OCI-LY7 (cell line): ENCODE measurements around the gene NTM. TPM values are rescaled to one million over a fixed set of nuclear protein-coding genes. Genes with fewer than 3 reads are reported as not detected.

Source experiments
- BruUV-seq: library from RNA; stranded (reverse); fragments of 400-500 nt; replicated peaks from 2 replicates; lab custom pipeline; 2021; lab: Mats Ljungman, UMichigan
- CTCF ChIA-PET: fragments of 300-600 bp; sonication (Branson Sonifier 250); formaldehyde crosslinking; loops from one replicate; lab custom pipeline; 2022; ENCODE audit warnings: antibody characterized with exemption; ENCODE audit not compliant: unreplicated experiment; lab: Charles Lee
- POLR2A ChIA-PET: fragments of 300-600 bp; sonication (Branson Sonifier 250); formaldehyde crosslinking; loops from one replicate; lab custom pipeline; 2022; ENCODE audit warnings: antibody characterized with exemption; lab: Charles Lee
- DNase-seq: peaks from one replicate; pipeline ENCODE4 v3.0.0-alpha.2; 2015; ENCODE audit warnings: low spot score
- H2AFZ ChIP-seq: fragments of 200-600 bp; sonication (generic), shearing (Covaris generic); 2 replicates; pipeline ENCODE4 v1.6.1; 2014; ENCODE audit warnings: mild to moderate bottlenecking, antibody characterized with exemption, low read length, moderate library complexity
- H3K27ac ChIP-seq: fragments of 200-600 bp; sonication (generic); 2 replicates; pipeline ENCODE4 v1.5.1; 2014; ENCODE audit warnings: mixed run types, low read depth, mild to moderate bottlenecking, moderate library complexity, low read length, inconsistent platforms; ENCODE audit not compliant: poor library complexity, severe bottlenecking
- H3K36me3 ChIP-seq: fragments of 200-600 bp; sonication (generic); 2 replicates; pipeline ENCODE4 v1.6.1; 2014; ENCODE audit warnings: mild to moderate bottlenecking, antibody characterized with exemption, low read length, moderate library complexity, mixed read lengths; ENCODE audit not compliant: insufficient read depth
- H3K4me1 ChIP-seq: fragments of 200-600 bp; sonication (generic); 2 replicates; pipeline ENCODE4 v1.5.1; 2014; ENCODE audit warnings: mild to moderate bottlenecking, low read length; ENCODE audit not compliant: insufficient read depth, poor library complexity, severe bottlenecking
- H3K4me2 ChIP-seq: fragments of 200-600 bp; sonication (generic); 2 replicates; pipeline ENCODE4 v1.6.1; 2014; ENCODE audit warnings: mild to moderate bottlenecking, low read length
- H3K4me3 ChIP-seq: fragments of 200-600 bp; sonication (generic); 2 replicates; pipeline ENCODE4 v1.5.1; 2014; ENCODE audit warnings: mild to moderate bottlenecking, low read depth, low read length; ENCODE audit not compliant: poor library complexity, severe bottlenecking
- H3K79me2 ChIP-seq: fragments of 200-600 bp; sonication (generic); 2 replicates; pipeline ENCODE4 v1.6.1; 2016; ENCODE audit warnings: low read depth, mild to moderate bottlenecking, low read length, moderate library complexity, mixed read lengths; ENCODE audit not compliant: insufficient read depth
- H3K9me2 ChIP-seq: fragments of 200-600 bp; sonication (generic); 2 replicates; pipeline ENCODE4 v1.6.1; 2016; ENCODE audit warnings: mild to moderate bottlenecking, low read length, mixed read lengths; ENCODE audit not compliant: insufficient read depth
- H3K9me3 ChIP-seq: fragments of 200-600 bp; sonication (generic); 2 replicates; pipeline ENCODE4 v1.6.1; 2014; ENCODE audit warnings: mild to moderate bottlenecking, mixed run types, low read length, mixed read lengths
- H4K20me1 ChIP-seq: fragments of 200-600 bp; sonication (generic); 2 replicates; pipeline ENCODE4 v1.6.1; 2014; ENCODE audit warnings: mild to moderate bottlenecking, antibody characterized with exemption, low read length, moderate library complexity, mixed read lengths; ENCODE audit not compliant: insufficient read depth
- CTCF ChIP-seq: fragments of 200-600 bp; sonication (generic); conservative IDR thresholded peaks from 2 replicates; pipeline ENCODE4 v1.5.1; 2014; ENCODE audit warnings: mild to moderate bottlenecking, antibody characterized with exemption, low read length, moderate library complexity, mixed read lengths
- EZH2phosphoT487 ChIP-seq: fragments of 200-600 bp; sonication (generic); IDR thresholded peaks from 2 replicates; pipeline ENCODE4 v1.6.1; 2018; ENCODE audit warnings: low read depth, borderline replicate concordance, mild to moderate bottlenecking, mixed run types, antibody characterized with exemption, low read length, moderate library complexity, mixed read lengths
- intact Hi-C: fragments of 100-400 bp; cut with micrococcal nuclease; formaldehyde crosslinking; loops from one replicate; pipeline ENCODE4 v1.10.0; 2022; ENCODE audit not compliant: unreplicated experiment
- total RNA-seq, 2 experiments: library from RNA; depleted of rRNA in 1 of 2; stranded (reverse); fragments of >200 nt in 1 of 2; shearing (Covaris generic) in 1 of 2; gene quantifications; 2 replicates each; pipeline ENCODE4 v1.2.3, GENCODE V29; 2014 to 2022

NTM gene
- total RNA-seq, 2 experiments from 2014 or later = not detected

- BruUV-seq = no TSS peak
- POLR2A ChIA-PET = interaction anchor here (1.3 to 1.6 kb wide), 3 partner anchors 10 to 39 kb away, joined by 3 to 4 read pairs (median 4); no protein-coding TSS in a partner anchor
- intact Hi-C loops = loop anchor here (10.0 kb wide), 1 partner anchor 464 kb away; the partner anchor contains the start of gene SNX19
- no peaks in the 10 kb centered on the region for H3K9me2 ChIP-seq
- H3K4me1 ChIP-seq = peaks cover 33% of the 10 kb centered on the region
- H2AFZ ChIP-seq = no peak overlapping the region
- CTCF ChIA-PET = interaction anchor here (0.8 kb wide), 1 partner anchor 314 kb away, joined by 4 read pairs; no protein-coding TSS in a partner anchor
- H3K9me3 ChIP-seq = no peaks in the 10 kb centered on the region
- no peaks in the 10 kb centered on the region for H4K20me1 ChIP-seq
- no peaks in the 10 kb centered on the region for H3K36me3 ChIP-seq
- DNase-seq = peak; percentile 77
- peak overlapping the region; percentile 50 for H3K4me2 ChIP-seq
- peak overlapping the region; percentile 56 for H3K27ac ChIP-seq
- H3K79me2 ChIP-seq = no peaks in the 10 kb centered on the region
- TF ChIP-seq CTCF (no peak), EZH2phosphoT487 (no peak)
- peak overlapping the region; percentile 12 for H3K4me3 ChIP-seq
Observed at GRCh38 chr11:131378931-131379330, 8.5 kb downstream of the NTM start.

GRCh38 chr11:131385763-131386390 lies 15.5 kb downstream of the NTM start:
- no TSS peak for BruUV-seq
- CTCF ChIA-PET = no interaction called here
- TF ChIP-seq EZH2phosphoT487 (no peak), CTCF (no peak)

GRCh38 chr11:131386408-131386807 lies 16.0 kb downstream of the NTM start:
- ChIA-PET CTCF (no interaction called here), POLR2A (interaction anchor here (0.9 kb wide), 1 partner anchor 12 kb away, joined by 3 read pairs; no protein-coding TSS in a partner anchor)
- Histone ChIP-seq H3K9me2 (no peaks in the 10 kb centered on the region), H3K4me1 (peaks cover 16% of the 10 kb centered on the region), H3K79me2 (no peaks in the 10 kb centered on the region), H3K4me2 (no peak overlapping the region), H4K20me1 (no peaks in the 10 kb centered on the region), H3K36me3 (no peaks in the 10 kb centered on the region), H3K9me3 (no peaks in the 10 kb centered on the region), H3K4me3 (no peak overlapping the region), H2AFZ (no peak overlapping the region), H3K27ac (no peak overlapping the region)
- BruUV-seq = no TSS peak
- TF ChIP-seq EZH2phosphoT487 = no peak
- no peak for TF ChIP-seq CTCF
- no peak for DNase-seq
- intact Hi-C loops = no loop called here

More at GRCh38 chr11:131385763-131386390, 15.5 kb downstream of the NTM start:
- H2AFZ ChIP-seq = no peak overlapping the region
- H3K4me3 ChIP-seq = no peak overlapping the region
- no peak overlapping the region for H3K27ac ChIP-seq
- no peaks in the 10 kb centered on the region for H3K9me2 ChIP-seq
- no peaks in the 10 kb centered on the region for H3K9me3 ChIP-seq
- H3K36me3 ChIP-seq = no peaks in the 10 kb centered on the region
- H3K4me2 ChIP-seq = no peak overlapping the region
- H3K4me1 ChIP-seq = peaks cover 16% of the 10 kb centered on the region
- no peaks in the 10 kb centered on the region for H4K20me1 ChIP-seq
- intact Hi-C loops = no loop called here
- no peaks in the 10 kb centered on the region for H3K79me2 ChIP-seq
- POLR2A ChIA-PET = no interaction called here
- no peak for DNase-seq
